Kidney (tissue), 14 donors: Measurements from ENCODE around the gene FOXI2. TPM values are rescaled to one million over a fixed set of nuclear protein-coding genes. Genes with fewer than 3 reads are reported as not detected.

ENCODE experiments used
- DNase-seq, 5 donors: peaks; one replicate each; pipeline ENCODE4 v3.0.0-alpha.2; 2013 to 2020
- FAIRE-seq: peaks from 2 replicates; lab custom pipeline; 2012; peaks lifted over from hg19 to GRCh38; lab: Jason Lieb, UNC
- H3K27ac ChIP-seq, 2 donors: one replicate each; pipeline ENCODE4 v1.7.0; 2013; ENCODE audit warnings: low read depth in 2 of 2, low read length in 2 of 2, inconsistent platforms in 1 of 2
- H3K27me3 ChIP-seq: one replicate; pipeline ENCODE4 v1.7.1; 2013; ENCODE audit warnings: low read length, inconsistent platforms; ENCODE audit not compliant: control insufficient read depth, insufficient read depth
- H3K36me3 ChIP-seq, 3 donors: one replicate each; pipeline versions ENCODE4 v1.7.0 to v1.7.1; 2013; ENCODE audit warnings: low read length in 3 of 3, control low read depth in 1 of 3, inconsistent platforms in 1 of 3; ENCODE audit not compliant: insufficient read depth in 3 of 3, control insufficient read depth in 2 of 3
- H3K4me1 ChIP-seq, 3 donors: one replicate each; pipeline versions ENCODE4 v1.7.0 to v1.7.1; 2013; ENCODE audit warnings: low read length in 3 of 3, inconsistent platforms in 1 of 3, low read depth in 1 of 3; ENCODE audit not compliant: control insufficient read depth in 2 of 3, insufficient read depth in 2 of 3
- H3K4me3 ChIP-seq, 3 donors: one replicate each; pipeline versions ENCODE4 v1.7.0 to v1.8.1; 2013; ENCODE audit warnings: low read length in 3 of 3, control low read depth in 1 of 3, inconsistent platforms in 1 of 3
- H3K9ac ChIP-seq, 3 donors: one replicate each; pipeline versions ENCODE4 v1.7.0 to v1.7.1; 2013; ENCODE audit warnings: low read length in 3 of 3, control low read depth in 1 of 3, inconsistent platforms in 1 of 3
- H3K9me3 ChIP-seq, 3 donors: one replicate each; pipeline versions ENCODE4 v1.7.0 to v1.7.1; 2013; ENCODE audit warnings: low read length in 3 of 3, control low read depth in 1 of 3, inconsistent platforms in 1 of 3; ENCODE audit not compliant: control insufficient read depth in 2 of 3, insufficient read depth in 1 of 3
- CTCF ChIP-seq: IDR thresholded peaks from 3 replicates; pipeline ENCODE4 v1.5.1; 2012; ENCODE audit warnings: mild to moderate bottlenecking, moderate library complexity, borderline replicate concordance; ENCODE audit not compliant: insufficient read depth; ENCODE audit errors: extremely low read depth
- intact Hi-C: fragments of 100-400 bp; cut with DNase I; formaldehyde crosslinking; loops from one replicate; pipeline ENCODE4 v1.11.1; 2022
- polyA plus RNA-seq: library from polyadenylated mRNA; stranded (reverse); fragments of 350-450 nt; fragmentation: Illumina TruSeq; extraction: RNeasy Lipid Tissue Mini Kit (QIAGEN cat#74804); gene quantifications from one replicate; pipeline ENCODE4 v1.2.3, GENCODE V29; 2014; ENCODE audit warnings: low read depth, low replicate concordance; ENCODE audit not compliant: insufficient read depth
- total RNA-seq: library from RNA; stranded (reverse); fragmentation: NEBNext Ultra II Directional; extraction: Animal tissue kit (Norgen Biotek cat#: 25700); gene quantifications from one replicate; pipeline ENCODE4 v1.2.1, GENCODE V29; 2021
- donor health status: control.
- donor health status: control.
- donor health status: control.
- donor health status: control.
- donor health status: control.
- donor health status: DM: yes; HTN: yes; CAD: no.
- donor health status: Normal renal cell carcinoma (clear cell type).

FOXI2 gene
- total and polyA plus RNA-seq, 2 donors from 2014 or later, result 1.1 to 1.5 TPM

GRCh38 chr10:127735723-127736221 lies 1.2 kb upstream of the FOXI2 start:
- peaks cover 22% of the 10 kb centered on the region for H3K27me3 ChIP-seq
- H3K36me3 ChIP-seq, result no peaks in the 10 kb centered on the region
- H3K27ac ChIP-seq, result no peak overlapping the region
- no peak for TF ChIP-seq CTCF
- no peaks in the 10 kb centered on the region for H3K9me3 ChIP-seq
- H3K4me3 ChIP-seq, result no peak overlapping the region
- FAIRE-seq (no peak), DNase-seq (no peak)
- peaks cover 0 to 3% (median 0%) of the 10 kb centered on the region in 3 donors for H3K4me1 ChIP-seq
- H3K9ac ChIP-seq, result no peak overlapping the region
- intact Hi-C loops, result no loop called here

- no peak for TF ChIP-seq CTCF
- intact Hi-C loops, result no loop called here
- DNase-seq (peak in 3 of 5 donors; percentile 22 to 60 (median 37)), FAIRE-seq (no peak)
- Histone ChIP-seq H3K9me3 (no peaks in the 10 kb centered on the region), H3K36me3 (no peaks in the 10 kb centered on the region), H3K27me3 (peaks cover 22% of the 10 kb centered on the region), H3K27ac (no peak overlapping the region), H3K9ac (no peak overlapping the region), H3K4me3 (no peak overlapping the region), H3K4me1 (peaks cover 0 to 3% (median 0%) of the 10 kb centered on the region in 3 donors)
Measured at GRCh38 chr10:127736222-127736914, 617 bp upstream of the FOXI2 start.

GRCh38 chr10:127737563-127738511 lies 852 bp downstream of the FOXI2 start:
- peak in 3 of 5 donors; percentile 6 to 72 (median 16) for DNase-seq
- no peak overlapping the region for H3K27ac ChIP-seq
- intact Hi-C loops, result no loop called here
- no peak for TF ChIP-seq CTCF
- peaks cover 22% of the 10 kb centered on the region for H3K27me3 ChIP-seq
- H3K36me3 ChIP-seq, result no peaks in the 10 kb centered on the region
- H3K4me1 ChIP-seq, result peaks cover 0 to 3% (median 0%) of the 10 kb centered on the region in 3 donors
- H3K9ac ChIP-seq, result no peak overlapping the region
- FAIRE-seq, result no peak
- no peak overlapping the region for H3K4me3 ChIP-seq
- no peaks in the 10 kb centered on the region for H3K9me3 ChIP-seq
